ENCODE results near the gene RPIA. TPM values are rescaled to one million over a fixed set of nuclear protein-coding genes. Genes with fewer than 3 reads are reported as not detected.

RPIA gene
- total and polyA plus RNA-seq, 2 of the 13 experiments (the other 11 are each of a cell fraction or from before 2014, with no cell fraction given), result 13.3 to 23.9 TPM

DNA sequence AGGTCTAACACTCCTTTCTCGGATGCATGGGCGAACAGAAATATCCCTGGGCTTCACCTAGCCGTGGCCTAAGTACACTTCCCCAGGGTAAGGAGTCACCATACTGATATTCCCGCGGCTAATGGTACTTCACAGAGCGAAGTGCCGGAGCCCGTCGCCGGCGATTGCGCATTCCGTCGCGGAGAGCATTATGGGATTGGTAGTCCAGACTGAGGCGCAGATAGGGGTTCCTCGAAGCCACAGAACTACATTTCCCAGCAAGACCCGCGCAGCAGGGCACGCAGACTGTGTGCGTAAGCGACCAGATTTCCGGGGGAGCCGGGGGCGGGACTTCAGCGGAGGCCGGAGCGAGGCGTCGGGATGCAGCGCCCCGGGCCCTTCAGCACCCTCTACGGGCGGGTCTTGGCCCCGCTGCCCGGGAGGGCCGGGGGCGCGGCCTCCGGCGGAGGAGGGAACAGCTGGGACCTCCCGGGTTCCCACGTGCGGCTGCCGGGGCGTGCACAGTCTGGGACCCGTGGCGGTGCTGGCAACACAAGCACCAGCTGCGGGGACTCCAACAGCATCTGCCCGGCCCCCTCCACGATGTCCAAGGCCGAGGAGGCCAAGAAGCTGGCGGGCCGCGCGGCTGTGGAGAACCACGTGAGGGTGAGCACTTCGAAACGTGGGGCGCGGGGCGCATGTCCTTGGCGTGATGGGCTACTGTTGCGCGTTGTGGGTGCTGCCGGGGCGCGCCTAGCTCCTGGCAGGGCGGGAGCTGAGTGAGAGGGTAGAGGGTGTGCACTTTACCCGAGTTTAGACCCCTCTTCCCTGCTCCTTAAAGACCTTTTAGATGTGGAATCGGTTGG is at the start of gene RPIA (continued):
- TF ChIP-seq, protein P1, sequence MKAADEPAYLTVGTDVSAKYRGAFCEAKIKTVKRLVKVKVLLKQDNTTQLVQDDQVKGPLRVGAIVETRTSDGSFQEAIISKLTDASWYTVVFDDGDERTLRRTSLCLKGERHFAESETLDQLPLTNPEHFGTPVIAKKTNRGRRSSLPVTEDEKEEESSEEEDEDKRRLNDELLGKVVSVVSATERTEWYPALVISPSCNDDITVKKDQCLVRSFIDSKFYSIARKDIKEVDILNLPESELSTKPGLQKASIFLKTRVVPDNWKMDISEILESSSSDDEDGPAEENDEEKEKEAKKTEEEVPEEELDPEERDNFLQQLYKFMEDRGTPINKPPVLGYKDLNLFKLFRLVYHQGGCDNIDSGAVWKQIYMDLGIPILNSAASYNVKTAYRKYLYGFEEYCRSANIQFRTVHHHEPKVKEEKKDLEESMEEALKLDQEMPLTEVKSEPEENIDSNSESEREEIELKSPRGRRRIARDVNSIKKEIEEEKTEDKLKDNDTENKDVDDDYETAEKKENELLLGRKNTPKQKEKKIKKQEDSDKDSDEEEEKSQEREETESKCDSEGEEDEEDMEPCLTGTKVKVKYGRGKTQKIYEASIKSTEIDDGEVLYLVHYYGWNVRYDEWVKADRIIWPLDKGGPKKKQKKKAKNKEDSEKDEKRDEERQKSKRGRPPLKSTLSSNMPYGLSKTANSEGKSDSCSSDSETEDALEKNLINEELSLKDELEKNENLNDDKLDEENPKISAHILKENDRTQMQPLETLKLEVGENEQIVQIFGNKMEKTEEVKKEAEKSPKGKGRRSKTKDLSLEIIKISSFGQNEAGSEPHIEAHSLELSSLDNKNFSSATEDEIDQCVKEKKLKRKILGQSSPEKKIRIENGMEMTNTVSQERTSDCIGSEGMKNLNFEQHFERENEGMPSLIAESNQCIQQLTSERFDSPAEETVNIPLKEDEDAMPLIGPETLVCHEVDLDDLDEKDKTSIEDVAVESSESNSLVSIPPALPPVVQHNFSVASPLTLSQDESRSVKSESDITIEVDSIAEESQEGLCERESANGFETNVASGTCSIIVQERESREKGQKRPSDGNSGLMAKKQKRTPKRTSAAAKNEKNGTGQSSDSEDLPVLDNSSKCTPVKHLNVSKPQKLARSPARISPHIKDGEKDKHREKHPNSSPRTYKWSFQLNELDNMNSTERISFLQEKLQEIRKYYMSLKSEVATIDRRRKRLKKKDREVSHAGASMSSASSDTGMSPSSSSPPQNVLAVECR (CRISPR knock-in tag; IDR thresholded peaks at IDR 0.05; ENCODE audit: borderline replicate concordance), result peak; percentile 99
- TF ChIP-seq CENPX (CRISPR knock-in tag; IDR thresholded peaks at IDR 0.05) (no peak), CCDC6 (CRISPR knock-in tag; IDR thresholded peaks at IDR 0.05) (peak; percentile 98), TEAD2 (CRISPR knock-in tag; IDR thresholded peaks at IDR 0.05) (no peak), CEBPG (CRISPR knock-in tag; IDR thresholded peaks at IDR 0.05) (peak; percentile 81), ZNF674 (CRISPR knock-in tag; IDR thresholded peaks at IDR 0.05; ENCODE audit: low read depth) (no peak), ZNF605 (CRISPR knock-in tag; IDR thresholded peaks at IDR 0.05) (peak; percentile 99)
- TF ChIP-seq, protein P2, sequence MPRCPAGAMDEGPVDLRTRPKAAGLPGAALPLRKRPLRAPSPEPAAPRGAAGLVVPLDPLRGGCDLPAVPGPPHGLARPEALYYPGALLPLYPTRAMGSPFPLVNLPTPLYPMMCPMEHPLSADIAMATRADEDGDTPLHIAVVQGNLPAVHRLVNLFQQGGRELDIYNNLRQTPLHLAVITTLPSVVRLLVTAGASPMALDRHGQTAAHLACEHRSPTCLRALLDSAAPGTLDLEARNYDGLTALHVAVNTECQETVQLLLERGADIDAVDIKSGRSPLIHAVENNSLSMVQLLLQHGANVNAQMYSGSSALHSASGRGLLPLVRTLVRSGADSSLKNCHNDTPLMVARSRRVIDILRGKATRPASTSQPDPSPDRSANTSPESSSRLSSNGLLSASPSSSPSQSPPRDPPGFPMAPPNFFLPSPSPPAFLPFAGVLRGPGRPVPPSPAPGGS (CRISPR knock-in tag; IDR thresholded peaks at IDR 0.05), result peak; percentile 94
- TF ChIP-seq, protein P3, sequence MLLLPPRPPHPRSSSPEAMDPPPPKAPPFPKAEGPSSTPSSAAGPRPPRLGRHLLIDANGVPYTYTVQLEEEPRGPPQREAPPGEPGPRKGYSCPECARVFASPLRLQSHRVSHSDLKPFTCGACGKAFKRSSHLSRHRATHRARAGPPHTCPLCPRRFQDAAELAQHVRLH (CRISPR knock-in tag; IDR thresholded peaks at IDR 0.05; ENCODE audit: borderline replicate concordance, low read depth), result peak; percentile 16; the same call in 1 of the 2 replicates
- TF ChIP-seq, protein P4, sequence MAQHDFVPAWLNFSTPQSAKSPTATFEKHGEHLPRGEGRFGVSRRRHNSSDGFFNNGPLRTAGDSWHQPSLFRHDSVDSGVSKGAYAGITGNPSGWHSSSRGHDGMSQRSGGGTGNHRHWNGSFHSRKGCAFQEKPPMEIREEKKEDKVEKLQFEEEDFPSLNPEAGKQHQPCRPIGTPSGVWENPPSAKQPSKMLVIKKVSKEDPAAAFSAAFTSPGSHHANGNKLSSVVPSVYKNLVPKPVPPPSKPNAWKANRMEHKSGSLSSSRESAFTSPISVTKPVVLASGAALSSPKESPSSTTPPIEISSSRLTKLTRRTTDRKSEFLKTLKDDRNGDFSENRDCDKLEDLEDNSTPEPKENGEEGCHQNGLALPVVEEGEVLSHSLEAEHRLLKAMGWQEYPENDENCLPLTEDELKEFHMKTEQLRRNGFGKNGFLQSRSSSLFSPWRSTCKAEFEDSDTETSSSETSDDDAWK (CRISPR knock-in tag; IDR thresholded peaks at IDR 0.05), result no peak
- TF ChIP-seq, protein P5, sequence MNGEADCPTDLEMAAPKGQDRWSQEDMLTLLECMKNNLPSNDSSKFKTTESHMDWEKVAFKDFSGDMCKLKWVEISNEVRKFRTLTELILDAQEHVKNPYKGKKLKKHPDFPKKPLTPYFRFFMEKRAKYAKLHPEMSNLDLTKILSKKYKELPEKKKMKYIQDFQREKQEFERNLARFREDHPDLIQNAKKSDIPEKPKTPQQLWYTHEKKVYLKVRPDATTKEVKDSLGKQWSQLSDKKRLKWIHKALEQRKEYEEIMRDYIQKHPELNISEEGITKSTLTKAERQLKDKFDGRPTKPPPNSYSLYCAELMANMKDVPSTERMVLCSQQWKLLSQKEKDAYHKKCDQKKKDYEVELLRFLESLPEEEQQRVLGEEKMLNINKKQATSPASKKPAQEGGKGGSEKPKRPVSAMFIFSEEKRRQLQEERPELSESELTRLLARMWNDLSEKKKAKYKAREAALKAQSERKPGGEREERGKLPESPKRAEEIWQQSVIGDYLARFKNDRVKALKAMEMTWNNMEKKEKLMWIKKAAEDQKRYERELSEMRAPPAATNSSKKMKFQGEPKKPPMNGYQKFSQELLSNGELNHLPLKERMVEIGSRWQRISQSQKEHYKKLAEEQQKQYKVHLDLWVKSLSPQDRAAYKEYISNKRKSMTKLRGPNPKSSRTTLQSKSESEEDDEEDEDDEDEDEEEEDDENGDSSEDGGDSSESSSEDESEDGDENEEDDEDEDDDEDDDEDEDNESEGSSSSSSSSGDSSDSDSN (CRISPR knock-in tag; IDR thresholded peaks at IDR 0.05), result peak; percentile 88
- TF ChIP-seq, protein P6, sequence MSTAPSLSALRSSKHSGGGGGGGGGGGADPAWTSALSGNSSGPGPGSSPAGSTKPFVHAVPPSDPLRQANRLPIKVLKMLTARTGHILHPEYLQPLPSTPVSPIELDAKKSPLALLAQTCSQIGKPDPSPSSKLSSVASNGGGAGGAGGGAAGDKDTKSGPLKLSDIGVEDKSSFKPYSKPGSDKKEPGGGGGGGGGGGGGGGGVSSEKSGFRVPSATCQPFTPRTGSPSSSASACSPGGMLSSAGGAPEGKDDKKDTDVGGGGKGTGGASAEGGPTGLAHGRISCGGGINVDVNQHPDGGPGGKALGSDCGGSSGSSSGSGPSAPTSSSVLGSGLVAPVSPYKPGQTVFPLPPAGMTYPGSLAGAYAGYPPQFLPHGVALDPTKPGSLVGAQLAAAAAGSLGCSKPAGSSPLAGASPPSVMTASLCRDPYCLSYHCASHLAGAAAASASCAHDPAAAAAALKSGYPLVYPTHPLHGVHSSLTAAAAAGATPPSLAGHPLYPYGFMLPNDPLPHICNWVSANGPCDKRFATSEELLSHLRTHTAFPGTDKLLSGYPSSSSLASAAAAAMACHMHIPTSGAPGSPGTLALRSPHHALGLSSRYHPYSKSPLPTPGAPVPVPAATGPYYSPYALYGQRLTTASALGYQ (CRISPR knock-in tag; IDR thresholded peaks at IDR 0.05), result no peak
- TF ChIP-seq, protein P7, sequence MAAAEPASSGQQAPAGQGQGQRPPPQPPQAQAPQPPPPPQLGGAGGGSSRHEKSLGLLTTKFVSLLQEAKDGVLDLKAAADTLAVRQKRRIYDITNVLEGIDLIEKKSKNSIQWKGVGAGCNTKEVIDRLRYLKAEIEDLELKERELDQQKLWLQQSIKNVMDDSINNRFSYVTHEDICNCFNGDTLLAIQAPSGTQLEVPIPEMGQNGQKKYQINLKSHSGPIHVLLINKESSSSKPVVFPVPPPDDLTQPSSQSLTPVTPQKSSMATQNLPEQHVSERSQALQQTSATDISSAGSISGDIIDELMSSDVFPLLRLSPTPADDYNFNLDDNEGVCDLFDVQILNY (CRISPR knock-in tag; conservative IDR thresholded peaks at IDR 0.05), result no peak; the same call in 1 of the 2 replicates

Data from HepG2 (cell line).